A549 (cell line): ENCODE measurements around the gene CAMK4. TPM values are rescaled to one million over a fixed set of nuclear protein-coding genes. Genes with fewer than 3 reads are reported as not detected.

Experiments used
- ATAC-seq, 2 experiments: fragments of 200-7000 bp in 1 of 2; fragments of >200 bp in 1 of 2; cut with Nextera tagmentation in 1 of 2; cut with Tn5 transposase in 1 of 2; 3 replicates each; pipeline versions ENCODE4 v1.8.0 to v1.9.1; 2018 to 2020; ENCODE audit warnings: mild to moderate bottlenecking in 1 of 2, moderate library complexity in 1 of 2
- CTCF ChIA-PET: fragments of 300-600 bp; sonication (Branson Sonifier 250); formaldehyde crosslinking; extraction: SDS; loops from one replicate; lab custom pipeline; 2021; ENCODE audit warnings: antibody characterized with exemption, inconsistent platforms; lab: Yijun Ruan, JAX
- POLR2A ChIA-PET: fragments of 350-600 bp; formaldehyde crosslinking; extraction: SDS; loops from one replicate; lab custom pipeline; 2021; ENCODE audit warnings: antibody characterized with exemption, inconsistent platforms; lab: Yijun Ruan, JAX
- DNase-seq, 2 experiments: peaks; one replicate each; pipeline versions ENCODE4 v3.0.0 to v3.0.0-alpha.2; 2011 to 2016; ENCODE audit warnings: low read depth in 1 of 2, low spot score in 1 of 2
- FAIRE-seq: peaks from 2 replicates; lab custom pipeline; 2011; peaks lifted over from hg19 to GRCh38; lab: Jason Lieb, UNC
- H3K27ac ChIP-seq, 2 experiments: fragments of >200 bp; sonication (Bioruptor Twin); formaldehyde crosslinking; 3 replicates each; pipeline ENCODE4 v1.5.1; 2016 to 2017
- H3K4me1 ChIP-seq: fragments of >200 bp; sonication (Bioruptor Twin); formaldehyde crosslinking; 3 replicates; pipeline ENCODE4 v1.6.1; 2016
- H3K4me2 ChIP-seq: fragments of >200 bp; sonication (Bioruptor Twin); formaldehyde crosslinking; 3 replicates; pipeline ENCODE4 v1.6.1; 2016
- H3K4me3 ChIP-seq: fragments of >200 bp; sonication (Bioruptor Twin); formaldehyde crosslinking; 3 replicates; pipeline ENCODE4 v1.5.1; 2016
- H3K9me3 ChIP-seq: fragments of >200 bp; sonication (Bioruptor Twin); formaldehyde crosslinking; 3 replicates; pipeline ENCODE4 v1.6.1; 2016
- CHD4 ChIP-seq: fragments of 200-600 bp; sonication (generic); IDR thresholded peaks from 2 replicates; pipeline ENCODE4 v1.6.1; 2016; ENCODE audit warnings: antibody characterized with exemption, mild to moderate bottlenecking, borderline replicate concordance
- HES2 ChIP-seq: fragments of >200 bp; sonication (Bioruptor Twin); formaldehyde crosslinking; IDR thresholded peaks from 2 replicates; pipeline ENCODE4 v1.6.1; 2016
- HMGXB4 ChIP-seq: fragments of 250-450 bp; sonication (Bioruptor Pico); IDR thresholded peaks from 2 replicates; pipeline ENCODE4 v1.5.0; 2021; ENCODE audit warnings: mild to moderate bottlenecking, moderate library complexity, borderline replicate concordance
- HOXB13 ChIP-seq: fragments of 250-450 bp; sonication (Bioruptor Pico); IDR thresholded peaks from 2 replicates; pipeline ENCODE4 v1.5.0; 2020; ENCODE audit warnings: low read depth, mild to moderate bottlenecking, moderate library complexity
- KDM1A ChIP-seq: fragments of 200-600 bp; sonication (generic); IDR thresholded peaks from 2 replicates; pipeline ENCODE4 v1.6.1; 2016; ENCODE audit warnings: low read depth, mild to moderate bottlenecking
- PBX3 ChIP-seq: IDR thresholded peaks from 2 replicates; pipeline ENCODE4 v1.6.1; 2012
- POLR2A ChIP-seq: IDR thresholded peaks from 2 replicates; pipeline ENCODE4 v1.6.1; 2012; ENCODE audit warnings: mild to moderate bottlenecking, low read length
- RARB ChIP-seq: fragments of 250-450 bp; sonication (Bioruptor Pico); IDR thresholded peaks from 2 replicates; pipeline ENCODE4 v1.8.0; 2021; ENCODE audit warnings: mild to moderate bottlenecking, moderate library complexity
- REST ChIP-seq: fragments of 200-600 bp; sonication (generic); IDR thresholded peaks from 2 replicates; pipeline ENCODE4 v1.6.1; 2016; ENCODE audit warnings: antibody characterized with exemption, mild to moderate bottlenecking, moderate library complexity
- RNF2 ChIP-seq: fragments of 200-600 bp; sonication (generic); IDR thresholded peaks from 2 replicates; pipeline ENCODE4 v1.6.1; 2016; ENCODE audit warnings: low read depth, mild to moderate bottlenecking, antibody characterized with exemption, moderate library complexity, borderline replicate concordance
- SREBF2 ChIP-seq: fragments of 450-650 bp; IDR thresholded peaks from 2 replicates; pipeline ENCODE4 v1.6.1; 2014; ENCODE audit warnings: mild to moderate bottlenecking, moderate library complexity
- WGBS: methylation state at CpG from one replicate; pipeline ENCODE4 v1.1.6; 2017; ENCODE audit errors: missing lambda C conversion rate; 5-methylcytosine and 5-hydroxymethylcytosine counted together
- polyA plus RNA-seq, 4 experiments: library from polyadenylated mRNA; depleted of rRNA in 3 of 4; stranded (reverse); fragments of >200 nt; fragmentation: RNase III in 1 of 4; extraction: RNeasy Plus Mini Kit Qiagen cat#74134 plus additional on column Dnase treatment in 1 of 4; gene quantifications; 2 replicates in 3 of 4; 3 replicates in 1 of 4; pipeline ENCODE4 v1.2.3, GENCODE V29; 2011 to 2017

The CAMK4 gene
- polyA plus RNA-seq, 2 of the 4 experiments (the other 2 are of a cell fraction), result not detected

- no peaks in the 10 kb centered on the region for H3K4me1 ChIP-seq
- no peak overlapping the region for H3K4me2 ChIP-seq
- ATAC-seq, result no peak
- no peak for TF ChIP-seq KDM1A
- TF ChIP-seq POLR2A, result no peak
- TF ChIP-seq REST, result no peak
- H3K9me3 ChIP-seq, result no peaks in the 10 kb centered on the region
- no peak overlapping the region for H3K4me3 ChIP-seq
- CTCF ChIA-PET, result interaction anchor here (0.6 kb wide), 1 partner anchor 627 kb away, joined by 5 read pairs; no protein-coding TSS in a partner anchor
- FAIRE-seq, result no peak
- no peak overlapping the region for H3K27ac ChIP-seq
- no peak for DNase-seq
- POLR2A ChIA-PET, result no interaction called here
- 23% methylated on average over 4 of the region's 4 CpGs for WGBS
Measured at GRCh38 chr5:111229871-111230810, 6.0 kb downstream of the CAMK4 start.

GRCh38 chr5:111231119-111231518 is 6.9 kb downstream of the CAMK4 start:
- Histone ChIP-seq H3K27ac (no peak overlapping the region), H3K9me3 (no peaks in the 10 kb centered on the region), H3K4me1 (no peaks in the 10 kb centered on the region), H3K4me2 (no peak overlapping the region), H3K4me3 (no peak overlapping the region)
- DNase-seq, result no peak
- WGBS, result 4% methylated on average over 1 of the region's 1 CpG
- TF ChIP-seq HOXB13 (CRISPR knock-in tag) (no peak), CHD4 (no peak), RARB (CRISPR knock-in tag) (no peak), RNF2 (no peak), PBX3 (no peak), HES2 (no peak), HMGXB4 (CRISPR knock-in tag) (no peak), SREBF2 (no peak)
- POLR2A ChIA-PET, result no interaction called here
- CTCF ChIA-PET, result interaction anchor here (1.0 kb wide), 1 partner anchor 26 kb away, joined by 5 read pairs; no protein-coding TSS in a partner anchor
- no peak for ATAC-seq
- FAIRE-seq, result no peak

- H3K4me2 ChIP-seq, result no peak overlapping the region
- ChIA-PET POLR2A (no interaction called here), CTCF (interaction anchor here (1.0 to 1.1 kb wide), 2 partner anchors 28 to 46 kb away, joined by 3 to 5 read pairs; no protein-coding TSS in a partner anchor)
- no peak overlapping the region for H3K27ac ChIP-seq
- no peak for TF ChIP-seq REST
- TF ChIP-seq RNF2, result no peak
- ATAC-seq (no peak), FAIRE-seq (no peak), DNase-seq (no peak)
- no peaks in the 10 kb centered on the region for H3K9me3 ChIP-seq
- H3K4me3 ChIP-seq, result no peak overlapping the region
- 0% methylated on average over 1 of the region's 1 CpG for WGBS
- no peaks in the 10 kb centered on the region for H3K4me1 ChIP-seq
Measured at GRCh38 chr5:111232311-111233051, 8.3 kb downstream of the CAMK4 start.
